HG03135 (cell line): Measurements from ENCODE around the gene PTPRJ.
"Not testable (repeated sequence)": the region's sequence is repeated elsewhere in the genome, so short reads cannot be mapped to it uniquely, and the experiment has no call there.

Experiments used
- ATAC-seq: cut with Tn5 transposase; IDR thresholded peaks from one replicate; pipeline ENCODE4 v1.9.1; 2021; ENCODE audit warnings: mild to moderate bottlenecking, moderate library complexity; ENCODE audit not compliant: unreplicated experiment

PTPRJ gene

DNA sequence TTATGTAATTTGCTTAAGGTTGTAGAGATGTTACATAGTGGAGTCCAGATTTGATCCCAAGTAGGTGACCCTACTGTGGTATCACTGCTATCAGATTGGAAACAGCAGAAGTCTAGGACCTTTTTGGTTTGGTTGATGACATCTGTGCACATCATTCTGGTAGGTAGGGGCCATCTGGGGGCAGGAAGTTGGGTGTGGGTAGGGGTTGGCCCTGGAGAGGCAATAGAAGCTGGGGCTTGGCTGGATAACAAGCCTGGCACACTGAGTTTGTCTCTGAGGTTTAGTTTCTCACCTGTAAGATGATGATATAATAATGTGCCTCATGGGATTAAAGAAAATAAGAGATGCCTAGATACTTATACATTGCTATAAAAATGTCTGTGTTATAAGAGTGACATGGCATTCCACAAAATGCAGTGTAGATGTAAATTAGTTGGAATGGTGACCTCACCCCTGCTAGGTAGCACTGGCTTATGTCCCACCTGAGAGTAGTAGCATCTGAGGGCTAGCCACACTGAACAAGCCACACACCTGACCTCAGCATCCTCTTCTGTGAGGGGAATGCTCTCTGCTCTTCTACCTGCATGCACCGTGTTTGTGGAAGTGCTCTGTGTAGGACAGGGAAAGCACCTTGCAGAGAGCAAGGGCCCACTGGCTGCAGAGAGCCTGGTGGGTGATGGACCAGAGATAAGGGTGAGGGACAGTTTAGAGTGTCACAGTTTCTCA, 36.9 kb downstream of the PTPRJ start:
- no peak for ATAC-seq

DNA sequence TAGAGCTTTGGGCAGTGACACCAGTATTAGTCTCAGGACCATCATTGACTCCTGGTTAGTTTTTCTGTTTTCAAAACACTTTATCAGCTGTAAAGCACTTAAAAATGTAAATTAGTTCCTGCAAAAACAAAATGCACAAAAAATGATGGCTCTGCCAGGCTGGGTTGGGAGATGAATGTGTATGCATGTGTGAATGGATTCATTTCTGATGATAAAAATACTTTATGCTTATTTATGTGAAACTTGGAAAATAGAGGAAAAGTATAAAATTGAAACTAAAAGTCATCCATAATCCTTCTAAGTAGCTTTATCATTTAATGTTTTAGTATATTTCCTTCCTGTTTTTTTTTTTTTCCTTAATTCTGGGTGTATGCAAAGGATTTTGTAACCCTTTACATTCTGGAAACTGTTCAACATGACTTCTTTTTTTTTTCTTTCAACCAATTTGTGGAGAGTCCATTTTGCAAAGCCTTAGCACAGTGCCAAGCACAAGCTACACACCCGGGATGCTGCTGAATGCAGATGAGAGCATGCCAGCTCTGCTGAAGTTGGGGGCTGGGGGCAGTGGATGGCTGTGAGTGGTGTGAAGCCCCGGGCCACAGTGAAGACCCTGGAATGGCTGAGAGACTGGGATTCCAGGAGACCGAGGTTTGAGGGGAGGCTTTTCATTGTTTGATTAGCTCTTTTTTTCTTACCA, 37.6 kb downstream of the PTPRJ start:
- ATAC-seq, result no peak

- no peak for ATAC-seq
Measured at GRCh38 chr11:48018528-48019216, 38.3 kb downstream of the PTPRJ start.

GRCh38 chr11:48019217-48019584, 38.8 kb downstream of the PTPRJ start:
- ATAC-seq, result no peak

- ATAC-seq, result no peak
Measured at GRCh38 chr11:48019595-48019994, 39.2 kb downstream of the PTPRJ start.

- no peak for ATAC-seq
Measured at GRCh38 chr11:48020092-48020755, 39.9 kb downstream of the PTPRJ start.

DNA sequence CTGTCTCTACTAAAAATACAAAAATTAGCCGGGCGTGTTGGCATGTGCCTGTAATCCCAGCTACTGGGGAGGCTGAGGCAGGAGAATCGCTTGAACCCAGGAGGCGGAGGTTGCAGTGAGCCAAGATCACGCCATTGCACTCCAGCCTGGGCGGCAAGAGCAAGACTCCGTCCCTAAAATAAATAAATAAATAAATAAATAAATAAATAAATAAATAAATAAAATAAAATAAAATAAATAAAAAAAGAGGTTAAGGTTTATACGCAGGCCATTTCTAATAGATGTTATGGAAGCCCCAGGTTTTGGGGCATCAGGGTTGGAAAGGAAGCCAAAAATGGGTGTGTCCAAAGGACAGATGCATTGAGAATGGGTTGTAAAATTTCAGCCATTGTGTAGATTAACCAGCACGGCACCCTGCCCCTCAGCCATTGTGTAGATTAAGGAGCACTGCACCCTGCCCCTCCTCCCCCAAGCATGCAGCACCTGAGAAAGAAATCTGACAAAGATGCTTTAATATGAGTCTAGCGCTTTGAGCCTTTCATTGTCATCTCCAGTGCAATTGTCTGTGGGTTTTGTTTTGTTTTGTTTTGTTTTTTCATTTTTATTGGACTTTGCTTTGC, 41.0 kb downstream of the PTPRJ start:
- not testable (repeated sequence) for ATAC-seq

DNA sequence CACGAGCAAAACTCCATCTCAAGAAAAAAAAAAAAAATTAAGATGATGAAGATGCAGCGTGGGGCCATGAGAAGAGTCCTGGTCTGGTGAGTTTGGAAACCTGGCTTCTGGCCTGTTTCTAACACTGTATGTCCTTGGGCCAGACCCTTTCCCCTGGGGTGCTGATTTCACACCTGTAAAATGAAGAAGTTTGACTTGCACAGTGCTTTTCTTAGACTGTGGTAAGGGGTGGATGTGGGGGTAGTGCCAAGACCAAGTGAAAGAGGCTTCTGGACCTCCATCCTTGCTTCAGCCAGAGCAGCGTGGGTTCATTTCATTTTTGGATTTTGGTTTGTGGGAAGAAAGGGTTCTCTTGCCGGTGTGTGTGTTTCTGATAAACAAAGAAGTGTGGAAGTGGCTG, 42.1 kb downstream of the PTPRJ start:
- ATAC-seq, result no peak

- ATAC-seq, result not testable (repeated sequence)
Measured at GRCh38 chr11:48023608-48024007, 43.2 kb downstream of the PTPRJ start.

DNA sequence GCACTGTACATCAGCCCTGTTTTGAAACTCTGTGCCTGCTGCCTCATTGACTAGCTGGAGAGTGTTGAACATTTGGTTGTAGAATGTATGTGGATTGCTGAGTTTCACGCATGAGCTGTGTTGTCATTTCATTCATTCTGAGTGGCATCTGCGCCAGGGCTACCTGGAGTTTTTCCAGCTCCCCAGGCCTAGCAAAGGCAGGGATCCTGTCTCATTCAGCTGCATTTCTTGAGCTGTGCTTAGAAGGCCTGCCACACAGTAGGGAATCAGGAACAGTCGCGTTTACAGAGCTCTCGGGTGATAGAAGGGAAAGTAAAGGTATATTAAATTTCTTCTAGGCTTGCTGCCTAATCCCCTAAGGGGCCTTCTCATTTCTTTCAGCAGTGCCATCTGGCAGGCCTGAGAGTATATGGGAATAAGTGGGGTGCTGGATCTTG, 44.3 kb downstream of the PTPRJ start:
- ATAC-seq, result no peak

DNA sequence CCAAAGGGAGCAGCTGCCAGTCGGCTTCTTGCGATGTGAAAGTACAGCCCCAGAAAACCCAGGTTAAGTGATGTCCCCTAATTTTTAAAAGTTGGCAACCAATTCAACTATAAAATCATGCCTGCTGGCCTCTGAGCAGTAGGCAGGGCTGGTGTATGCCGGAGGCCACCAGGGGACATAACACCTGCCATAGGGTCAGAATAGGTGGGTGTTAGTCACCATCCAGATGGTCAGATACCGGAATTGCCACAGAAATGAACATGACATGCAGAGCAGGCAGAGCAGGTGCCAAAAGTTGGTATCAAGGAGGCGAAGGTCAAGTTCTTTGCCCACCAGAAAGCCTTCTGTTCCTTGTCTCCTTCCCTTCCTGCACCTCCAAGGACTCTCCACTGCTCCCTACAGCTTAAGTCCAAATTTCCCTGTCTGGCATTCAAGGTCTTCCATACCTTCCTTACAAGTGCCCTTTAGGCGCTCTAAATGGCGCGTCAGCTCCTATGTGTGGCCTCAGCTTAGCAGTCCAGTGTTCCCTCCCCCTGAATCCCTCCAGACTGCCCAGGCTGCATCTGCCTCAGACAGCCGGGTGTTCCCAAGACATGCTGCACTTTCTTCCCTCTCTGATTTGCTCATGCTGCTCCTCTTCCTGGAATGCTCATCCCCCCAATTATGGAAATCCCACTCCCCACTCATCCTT, 45.1 kb downstream of the PTPRJ start:
- ATAC-seq, result no peak

DNA sequence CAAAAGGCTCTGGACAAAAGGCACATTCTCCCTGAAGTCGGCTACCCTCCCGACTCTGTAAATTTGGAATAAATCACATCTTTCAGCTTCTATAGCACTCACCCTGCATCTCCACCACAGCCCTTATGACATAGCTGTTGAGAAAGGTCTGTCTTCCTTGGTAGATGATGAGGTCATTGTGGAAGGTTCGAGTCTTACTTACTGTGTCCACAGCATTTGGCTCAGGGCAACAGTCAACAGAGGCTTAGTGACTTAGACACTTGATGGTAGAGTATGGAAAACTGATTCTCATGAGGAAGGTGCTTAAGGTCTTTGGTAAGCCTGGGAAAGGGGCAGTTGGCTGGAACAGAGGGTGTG, 45.6 kb downstream of the PTPRJ start:
- ATAC-seq, result no peak

GRCh38 chr11:48028914-48029680, 48.7 kb downstream of the PTPRJ start:
- no peak for ATAC-seq

GRCh38 chr11:48029681-48030290, 49.4 kb downstream of the PTPRJ start:
- ATAC-seq, result no peak

- no peak for ATAC-seq
Measured at GRCh38 chr11:48031602-48032001, 51.2 kb downstream of the PTPRJ start.

DNA sequence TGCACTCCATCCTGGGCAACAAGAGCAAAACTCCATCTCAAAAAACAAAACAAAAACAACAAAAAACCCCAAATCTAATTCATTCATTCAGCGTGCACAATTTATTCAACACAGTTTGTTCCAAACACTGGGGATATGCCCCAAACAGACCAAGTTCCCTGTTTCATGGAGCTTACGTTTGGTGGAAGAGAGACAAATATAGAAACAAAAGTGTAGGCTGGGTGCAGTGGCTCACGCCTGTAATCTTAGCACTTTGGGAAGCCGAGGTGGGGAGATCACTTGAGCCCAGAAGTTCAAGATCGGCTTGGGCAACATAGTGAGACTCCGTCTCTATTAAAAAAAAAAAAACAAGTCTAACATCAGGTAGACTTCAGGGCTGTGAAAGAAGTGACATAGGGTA, 52.4 kb downstream of the PTPRJ start:
- no peak for ATAC-seq

DNA sequence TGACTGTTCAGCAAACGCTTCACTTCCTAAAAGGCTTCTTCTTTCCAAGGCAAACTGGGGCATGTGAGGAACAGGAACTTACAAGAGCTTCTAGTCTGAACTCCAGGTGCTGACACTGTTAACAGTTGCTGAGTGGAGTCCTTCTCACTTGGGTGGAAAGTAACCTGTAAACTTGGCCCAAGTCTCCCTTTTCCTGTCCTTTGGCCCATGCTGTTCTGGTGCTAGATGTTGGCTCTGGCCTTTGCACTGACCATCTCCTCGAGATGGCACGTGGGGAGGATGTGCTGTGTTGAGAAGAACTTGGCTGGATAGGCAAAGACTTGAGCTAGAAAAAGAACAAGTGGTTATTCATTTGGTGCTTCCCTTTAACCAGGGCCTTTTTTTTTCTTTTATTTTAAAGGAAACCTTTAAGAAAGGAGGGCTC, 53.6 kb downstream of the PTPRJ start:
- no peak for ATAC-seq

DNA sequence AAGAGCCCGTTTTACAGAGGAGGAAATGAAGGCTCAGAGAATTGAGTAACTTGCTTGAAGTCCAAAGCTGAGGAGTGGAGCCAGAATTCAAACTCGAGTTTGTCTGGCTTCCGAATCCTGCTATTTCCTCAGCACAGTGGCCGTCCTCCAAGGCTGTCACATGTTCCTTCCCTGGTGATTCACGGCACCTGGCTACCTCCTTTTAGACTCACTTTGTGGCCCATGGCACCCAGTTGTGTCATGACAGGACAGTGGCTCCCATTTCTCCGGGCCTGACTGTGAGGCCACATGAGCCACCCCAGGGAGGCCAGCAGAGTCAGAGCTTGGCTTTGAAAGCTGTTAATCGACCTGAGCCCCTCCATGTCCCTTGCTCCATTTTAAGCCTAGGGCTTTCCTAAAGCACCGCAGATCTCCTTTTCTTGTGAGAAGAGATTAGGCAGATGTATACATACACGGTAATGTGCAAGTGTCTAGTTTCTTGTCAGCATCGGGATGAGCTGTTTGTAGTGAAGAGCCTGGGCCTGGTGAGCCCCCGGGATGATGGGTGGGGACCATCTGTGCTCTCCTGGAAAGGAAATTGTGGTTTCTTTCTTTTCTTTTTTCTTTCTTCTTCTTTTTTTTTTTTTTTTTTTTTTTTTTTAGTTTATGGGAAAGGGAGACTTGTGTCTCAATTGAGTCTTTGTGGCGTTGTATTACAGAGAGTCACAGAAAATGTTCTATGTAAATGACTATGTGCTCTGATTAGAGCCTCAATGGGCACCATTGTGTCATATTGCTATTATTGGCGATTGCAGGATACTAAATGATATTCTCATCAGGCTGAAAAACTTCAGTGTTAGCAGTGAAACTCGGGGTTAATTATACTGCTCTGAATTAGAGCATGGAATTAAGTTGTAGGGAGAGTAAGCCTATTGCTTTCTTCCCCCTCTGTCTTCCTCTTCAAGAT, 54.8 kb downstream of the PTPRJ start:
- ATAC-seq, result no peak
